GM23338 (cell line): Measurements from ENCODE around the gene MICAL3.

Source experiments
- CTCF ChIP-seq, 2 experiments: fragments of 200-600 bp in 1 of 2; sonication (generic) in 1 of 2; conservative IDR thresholded peaks; 2 replicates each; pipeline versions ENCODE4 v1.5.1 to v1.6.1; 2016 to 2017; ENCODE audit warnings: antibody characterized with exemption in 2 of 2, low read depth in 2 of 2, mild to moderate bottlenecking in 2 of 2, moderate library complexity in 1 of 2
- EZH2 ChIP-seq: fragments of 200-600 bp; sonication (generic); IDR thresholded peaks from one replicate; pipeline ENCODE4 v1.8.0; 2017; ENCODE audit warnings: antibody characterized with exemption, mild to moderate bottlenecking, low read depth; ENCODE audit not compliant: unreplicated experiment

- TF ChIP-seq CTCF (conservative IDR thresholded peaks at IDR 0.05; ENCODE audit: low read depth in 2 of 2): no peak
- TF ChIP-seq EZH2: no peak
Measured at GRCh38 chr22:17882727-17883126, 141.6 kb downstream of the MICAL3 start.
